Memory B cell (primary cell): ENCODE measurements around the gene CARS1.

Experiments
- ATAC-seq: fragments of 150-1000 bp; cut with Tn5 transposase; 2 replicates; pipeline ENCODE4 v1.10.0; 2021; ENCODE audit warnings: low read depth, mild to moderate bottlenecking, moderate library complexity
- DNase-seq, 2 donors: peaks; one replicate each; pipeline ENCODE4 v3.0.0; 2022; ENCODE audit warnings: low spot score in 2 of 2
- H3K27ac Mint-ChIP-seq: one replicate; pipeline ENCODE4 v1.8.0; 2022; ENCODE audit warnings: mild to moderate bottlenecking, moderate library complexity, mixed read lengths
- H3K27me3 Mint-ChIP-seq: one replicate; pipeline ENCODE4 v1.8.0; 2022; ENCODE audit warnings: mixed read lengths
- H3K36me3 Mint-ChIP-seq: one replicate; pipeline ENCODE4 v1.8.0; 2022; ENCODE audit warnings: mild to moderate bottlenecking, mixed read lengths
- H3K4me1 Mint-ChIP-seq: one replicate; pipeline ENCODE4 v1.8.0; 2022; ENCODE audit warnings: mixed read lengths
- H3K4me3 Mint-ChIP-seq: one replicate; pipeline ENCODE4 v1.8.0; 2022; ENCODE audit warnings: mild to moderate bottlenecking, moderate library complexity, mixed read lengths
- H3K9me3 Mint-ChIP-seq: one replicate; pipeline ENCODE4 v1.8.0; 2022; ENCODE audit warnings: mixed read lengths

CARS1 gene

DNA sequence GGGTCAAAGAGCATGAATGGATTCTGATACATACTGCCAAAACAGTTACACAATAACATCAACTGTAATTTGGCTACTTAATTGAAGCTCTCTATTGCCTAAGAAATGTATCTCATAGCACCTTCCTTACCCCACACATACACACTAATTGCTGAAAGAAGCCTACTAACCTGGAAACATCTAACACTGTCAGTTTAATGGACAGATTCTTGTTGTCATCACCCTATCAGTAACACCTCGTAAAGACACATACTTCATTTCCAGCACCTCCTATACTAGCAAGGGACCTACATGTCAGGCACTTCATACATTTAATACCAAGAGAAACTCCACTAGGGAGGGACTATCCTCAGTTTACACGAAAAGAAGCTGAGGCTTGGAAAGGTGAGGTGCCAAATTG lies 75.0 kb downstream of the CARS1 start:
- no peaks in the 10 kb centered on the region for H3K9me3 Mint-ChIP-seq
- peaks cover 28% of the 10 kb centered on the region for H3K4me1 Mint-ChIP-seq
- ATAC-seq, result no peak
- DNase-seq, result no peak
- peaks cover 15% of the 10 kb centered on the region for H3K36me3 Mint-ChIP-seq
- peak overlapping the region; percentile 6 for H3K27ac Mint-ChIP-seq
- H3K27me3 Mint-ChIP-seq, result no peaks in the 10 kb centered on the region
- no peak overlapping the region for H3K4me3 Mint-ChIP-seq

DNA sequence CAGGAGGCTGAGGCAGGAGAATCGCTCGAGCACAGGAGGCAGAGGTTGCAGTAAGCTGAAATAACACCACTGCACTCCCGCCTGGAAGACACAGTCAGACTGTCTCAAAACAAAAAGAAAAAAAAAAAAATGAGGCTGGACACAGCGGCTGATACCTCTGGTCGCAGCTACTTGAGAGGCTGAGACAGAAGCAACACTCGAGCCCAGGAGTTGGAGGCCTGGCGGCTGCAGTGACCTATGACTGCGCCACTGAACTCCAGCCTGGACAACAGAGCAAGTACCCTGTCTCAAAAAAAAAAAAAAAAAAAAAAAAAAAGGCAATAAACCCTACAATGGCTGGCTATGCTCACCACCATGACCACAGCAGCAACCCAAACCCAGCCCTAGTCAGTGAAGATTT lies 76.1 kb downstream of the CARS1 start:
- Mint-ChIP-seq H3K9me3 (no peaks in the 10 kb centered on the region), H3K4me3 (no peak overlapping the region), H3K36me3 (peaks cover 20% of the 10 kb centered on the region), H3K27me3 (no peaks in the 10 kb centered on the region), H3K27ac (no peak overlapping the region), H3K4me1 (peaks cover 33% of the 10 kb centered on the region)
- ATAC-seq, result no peak
- DNase-seq, result no peak

DNA sequence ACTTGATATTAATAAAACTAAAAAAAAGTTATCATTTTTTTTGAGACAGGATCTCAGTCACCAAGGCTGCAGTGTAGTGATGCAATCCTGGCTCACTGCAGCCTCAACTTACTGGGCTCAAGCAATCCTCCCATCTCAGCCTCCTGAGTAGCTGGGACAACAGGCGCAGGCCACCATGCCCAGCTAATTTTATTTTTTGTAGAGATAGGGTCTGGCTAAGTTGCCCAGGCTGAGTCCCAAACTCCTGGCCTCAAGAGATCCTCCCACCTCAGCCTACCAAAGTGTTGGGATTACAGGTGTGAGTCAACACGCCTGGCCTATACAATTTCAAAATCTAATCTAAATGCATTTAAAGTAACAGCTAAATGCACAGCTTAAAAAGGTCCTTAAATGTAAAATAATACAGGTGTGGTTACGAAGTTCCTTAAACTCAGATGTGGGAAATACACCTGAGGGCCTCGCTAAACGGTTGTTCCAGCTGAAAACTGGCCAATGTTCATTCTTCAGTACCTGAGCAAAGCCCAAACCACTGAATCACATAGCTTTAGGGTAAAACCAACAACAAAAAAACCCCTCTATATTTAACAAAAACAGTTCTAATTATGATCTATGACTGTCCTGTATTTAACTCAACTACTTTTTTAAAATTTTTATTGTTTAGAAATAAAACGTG lies 76.9 kb downstream of the CARS1 start:
- H3K9me3 Mint-ChIP-seq, result no peaks in the 10 kb centered on the region
- H3K27me3 Mint-ChIP-seq, result no peaks in the 10 kb centered on the region
- peaks cover 33% of the 10 kb centered on the region for H3K4me1 Mint-ChIP-seq
- DNase-seq (no peak), ATAC-seq (no peak)
- no peak overlapping the region for H3K27ac Mint-ChIP-seq
- H3K36me3 Mint-ChIP-seq, result peaks cover 20% of the 10 kb centered on the region
- H3K4me3 Mint-ChIP-seq, result no peak overlapping the region

DNA sequence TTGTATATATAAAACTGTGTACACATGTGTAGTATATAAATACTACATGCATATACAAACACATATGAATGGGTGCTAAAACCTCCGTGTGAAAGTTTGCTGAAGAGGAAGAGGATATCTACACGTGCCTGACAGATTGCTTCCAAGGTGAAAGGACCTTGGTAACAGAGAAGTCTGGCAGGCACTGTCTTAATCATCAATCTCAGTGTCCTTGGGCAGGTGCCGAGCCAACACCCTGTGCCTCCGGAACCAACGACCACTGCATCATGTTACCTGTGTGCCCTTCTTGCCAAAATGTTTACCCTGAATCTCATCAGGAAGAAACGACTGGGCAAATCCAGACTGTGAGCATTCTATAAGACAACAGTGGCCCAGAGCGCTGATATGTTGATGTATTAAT lies 80.1 kb downstream of the CARS1 start:
- Mint-ChIP-seq H3K36me3 (peaks cover 26% of the 10 kb centered on the region), H3K4me3 (no peak overlapping the region), H3K4me1 (peaks cover 19% of the 10 kb centered on the region), H3K9me3 (no peaks in the 10 kb centered on the region), H3K27me3 (no peaks in the 10 kb centered on the region), H3K27ac (no peak overlapping the region)
- DNase-seq (no peak), ATAC-seq (no peak)

DNA sequence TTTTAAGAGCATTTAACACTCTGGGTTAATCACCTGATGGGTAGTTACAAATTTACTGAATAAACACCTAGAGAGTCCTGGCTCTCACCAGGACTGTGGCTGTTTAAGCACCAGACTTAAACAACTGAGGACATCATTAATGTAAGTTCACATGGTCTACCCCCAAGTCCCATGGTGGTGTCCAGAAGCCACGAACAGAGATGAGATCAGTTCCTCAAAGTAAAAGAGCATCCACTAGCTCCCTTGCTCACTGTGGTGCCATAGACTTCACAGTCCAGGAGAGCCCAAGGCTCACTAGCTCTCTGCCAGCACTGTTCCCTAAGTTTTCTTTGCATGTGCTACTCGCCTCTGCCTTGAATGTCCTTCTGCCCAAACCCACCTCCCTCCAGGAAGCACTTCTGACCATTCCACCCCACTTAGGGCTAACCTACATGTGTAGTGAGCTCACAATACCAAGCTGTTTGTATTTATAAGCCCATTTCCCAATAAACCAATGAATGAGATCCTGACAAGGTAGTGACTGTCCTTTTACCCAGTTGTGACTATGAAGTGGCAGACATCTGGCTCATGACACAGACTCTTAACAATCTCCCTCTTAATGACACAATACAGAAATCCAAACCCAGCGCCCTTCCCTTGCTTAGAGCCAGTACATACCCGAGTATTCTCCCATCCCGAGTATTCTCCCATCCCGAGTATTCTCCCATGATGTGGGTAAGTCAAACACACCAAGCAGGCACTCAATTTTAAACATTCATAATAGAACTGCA lies 80.7 kb downstream of the CARS1 start:
- Mint-ChIP-seq H3K36me3 (peaks cover 24% of the 10 kb centered on the region), H3K27ac (no peak overlapping the region), H3K9me3 (no peaks in the 10 kb centered on the region), H3K4me3 (no peak overlapping the region), H3K27me3 (no peaks in the 10 kb centered on the region), H3K4me1 (peaks cover 14% of the 10 kb centered on the region)
- ATAC-seq (no peak), DNase-seq (no peak)

DNA sequence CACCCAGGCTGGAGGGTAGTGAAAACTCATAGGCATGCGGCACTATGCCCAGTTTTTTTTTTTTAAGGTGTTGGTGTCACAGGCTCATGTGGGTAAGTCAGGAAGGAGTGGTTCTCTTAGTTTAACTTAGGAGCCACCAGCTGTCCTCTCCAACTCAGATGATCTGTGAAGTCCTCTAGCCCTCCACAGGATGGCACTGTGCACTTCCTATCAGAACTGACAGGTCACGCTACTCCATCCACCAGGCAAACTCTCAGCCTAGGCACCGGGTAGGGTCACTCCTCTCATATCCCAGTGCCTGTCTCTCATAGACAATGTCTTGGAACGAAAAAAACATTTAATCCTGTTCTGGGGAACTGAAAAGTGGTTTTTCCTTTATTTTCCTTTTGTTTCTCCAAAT lies 81.6 kb downstream of the CARS1 start:
- peaks cover 12% of the 10 kb centered on the region for H3K4me1 Mint-ChIP-seq
- H3K27ac Mint-ChIP-seq, result no peak overlapping the region
- H3K9me3 Mint-ChIP-seq, result no peaks in the 10 kb centered on the region
- H3K36me3 Mint-ChIP-seq, result peaks cover 27% of the 10 kb centered on the region
- H3K4me3 Mint-ChIP-seq, result no peak overlapping the region
- ATAC-seq (peak; percentile 74), DNase-seq (peak in 1 of 2 donors; percentile 7)
- no peaks in the 10 kb centered on the region for H3K27me3 Mint-ChIP-seq

DNA sequence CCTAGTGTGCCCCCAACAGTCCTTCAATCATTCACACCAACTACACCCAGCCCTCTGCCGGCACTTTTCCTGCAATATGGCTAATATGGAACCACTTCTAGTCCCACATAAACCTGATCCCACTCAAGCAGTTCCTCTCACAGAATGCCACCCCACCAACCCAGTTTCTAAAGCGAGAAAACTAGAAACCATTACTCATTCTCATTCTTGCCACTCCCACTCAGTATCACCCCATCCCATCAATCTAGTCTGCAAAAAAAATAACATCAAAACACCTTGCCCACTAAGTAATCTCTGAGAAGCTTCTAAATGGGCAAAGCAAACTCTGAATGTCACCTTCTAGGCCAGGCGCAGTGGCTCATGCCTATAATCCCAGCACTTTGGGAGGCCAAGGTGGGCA lies 83.0 kb downstream of the CARS1 start:
- Mint-ChIP-seq H3K4me3 (no peak overlapping the region), H3K9me3 (no peaks in the 10 kb centered on the region), H3K27ac (no peak overlapping the region), H3K27me3 (no peaks in the 10 kb centered on the region), H3K4me1 (peaks cover 12% of the 10 kb centered on the region), H3K36me3 (peaks cover 32% of the 10 kb centered on the region)
- no peak for ATAC-seq
- no peak for DNase-seq

DNA sequence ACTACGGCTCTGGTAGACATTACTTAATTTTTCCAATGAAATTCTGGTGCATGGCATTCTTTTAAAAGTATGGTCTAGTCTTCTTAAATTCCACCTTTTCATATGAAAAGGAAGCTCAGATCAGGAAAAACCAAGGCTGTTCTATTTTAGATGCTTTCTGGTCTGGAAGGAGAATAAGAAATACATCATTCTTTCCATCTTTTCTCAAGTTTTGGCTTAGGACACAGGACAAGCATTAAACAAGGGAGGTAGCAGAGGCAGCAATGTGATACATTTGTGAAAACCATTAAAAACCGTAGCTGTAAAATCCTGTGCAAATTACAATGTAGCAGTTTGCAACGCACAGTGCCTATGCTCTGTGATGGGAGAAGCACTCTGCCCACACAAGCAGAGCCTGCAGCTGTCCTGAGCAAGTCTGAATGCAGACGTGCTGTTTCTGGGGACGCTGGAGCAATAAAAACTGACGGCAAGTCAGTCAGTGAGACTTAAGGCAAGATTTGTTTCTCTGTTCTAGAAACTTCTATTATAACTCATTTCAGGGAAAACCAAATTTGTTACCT lies 88.8 kb downstream of the CARS1 start:
- peaks cover 44% of the 10 kb centered on the region for H3K36me3 Mint-ChIP-seq
- no peaks in the 10 kb centered on the region for H3K9me3 Mint-ChIP-seq
- no peak overlapping the region for H3K27ac Mint-ChIP-seq
- no peaks in the 10 kb centered on the region for H3K4me1 Mint-ChIP-seq
- DNase-seq (no peak), ATAC-seq (no peak)
- no peak overlapping the region for H3K4me3 Mint-ChIP-seq
- no peaks in the 10 kb centered on the region for H3K27me3 Mint-ChIP-seq

DNA sequence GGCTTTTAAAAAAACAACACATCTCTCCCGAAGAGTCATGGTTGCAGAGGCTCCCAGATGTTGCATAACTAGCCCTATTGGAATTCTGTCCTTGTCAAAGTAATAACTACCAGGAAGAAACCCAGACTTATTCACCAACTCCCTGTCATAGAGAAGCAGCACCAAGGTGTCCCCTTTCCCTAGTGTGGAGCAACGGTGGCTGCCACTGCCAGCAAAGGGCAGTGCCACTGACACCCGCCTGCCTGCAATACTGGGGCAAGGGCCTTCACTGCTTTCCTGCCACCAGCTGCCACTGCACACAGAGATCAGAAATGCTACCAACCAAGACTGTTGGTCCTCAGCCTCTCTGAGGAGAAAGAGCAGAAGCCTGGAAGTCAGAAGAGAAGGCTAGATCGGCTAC lies 92.4 kb downstream of the CARS1 start:
- Mint-ChIP-seq H3K4me3 (no peak overlapping the region), H3K9me3 (no peaks in the 10 kb centered on the region), H3K4me1 (peaks cover 3% of the 10 kb centered on the region), H3K36me3 (peaks cover 56% of the 10 kb centered on the region), H3K27me3 (no peaks in the 10 kb centered on the region), H3K27ac (no peak overlapping the region)
- DNase-seq, result no peak
- no peak for ATAC-seq

DNA sequence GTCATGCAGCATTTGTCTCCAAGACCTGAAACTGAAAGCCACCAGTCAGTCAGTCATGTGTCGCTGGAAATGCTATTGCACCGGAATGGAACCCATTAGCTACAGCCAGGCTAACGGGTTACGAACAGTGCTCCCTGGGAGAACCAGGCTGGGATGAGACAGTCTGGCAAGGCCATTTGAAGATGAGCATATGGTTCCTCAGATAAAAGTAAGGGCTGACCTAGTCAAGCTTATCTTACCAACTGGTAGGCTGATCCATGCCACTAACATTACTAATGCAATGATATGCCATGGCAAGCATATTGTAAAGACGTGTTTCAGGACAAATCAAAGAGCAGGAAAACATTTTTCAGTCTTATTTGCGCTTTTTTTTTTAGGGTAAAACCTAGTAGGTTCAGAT lies 93.5 kb downstream of the CARS1 start:
- Mint-ChIP-seq H3K36me3 (peaks cover 53% of the 10 kb centered on the region), H3K27ac (no peak overlapping the region), H3K9me3 (no peaks in the 10 kb centered on the region), H3K4me1 (peaks cover 3% of the 10 kb centered on the region), H3K27me3 (no peaks in the 10 kb centered on the region), H3K4me3 (no peak overlapping the region)
- DNase-seq, result no peak
- ATAC-seq, result no peak

DNA sequence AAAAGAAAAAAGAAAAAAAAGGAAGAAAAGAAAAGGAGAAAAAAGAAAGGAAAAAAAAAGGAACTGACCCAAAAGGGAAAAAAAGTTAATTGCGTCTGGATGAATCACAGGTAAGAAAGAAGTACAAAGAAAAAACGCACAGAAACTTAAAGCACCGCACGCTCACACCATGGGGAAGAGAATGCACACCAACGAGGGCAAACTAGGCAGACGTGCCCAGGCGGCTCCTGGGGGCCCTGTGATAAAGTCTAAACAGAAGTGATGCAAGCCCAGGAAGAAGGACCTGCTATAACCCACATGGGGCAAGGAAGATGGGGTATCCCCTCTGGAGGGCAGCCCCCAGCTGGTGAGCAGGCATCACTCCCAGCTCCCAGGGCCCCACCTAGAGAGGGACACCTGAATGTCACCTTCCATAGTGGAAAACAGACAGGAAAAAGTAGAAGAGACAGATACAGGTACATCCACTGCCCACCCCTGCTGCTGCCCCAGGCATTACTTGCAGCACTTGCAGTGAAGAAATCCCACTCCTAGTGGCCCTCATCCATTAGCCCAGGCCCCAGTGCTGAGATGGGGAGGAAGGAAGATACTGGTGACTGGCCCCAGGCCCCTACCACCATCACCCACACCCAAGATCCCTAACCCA lies 94.0 kb downstream of the CARS1 start:
- H3K4me3 Mint-ChIP-seq, result no peak overlapping the region
- H3K27ac Mint-ChIP-seq, result no peak overlapping the region
- H3K4me1 Mint-ChIP-seq, result peaks cover 3% of the 10 kb centered on the region
- H3K27me3 Mint-ChIP-seq, result no peaks in the 10 kb centered on the region
- H3K9me3 Mint-ChIP-seq, result no peaks in the 10 kb centered on the region
- H3K36me3 Mint-ChIP-seq, result peaks cover 57% of the 10 kb centered on the region
- ATAC-seq (no peak), DNase-seq (no peak)

DNA sequence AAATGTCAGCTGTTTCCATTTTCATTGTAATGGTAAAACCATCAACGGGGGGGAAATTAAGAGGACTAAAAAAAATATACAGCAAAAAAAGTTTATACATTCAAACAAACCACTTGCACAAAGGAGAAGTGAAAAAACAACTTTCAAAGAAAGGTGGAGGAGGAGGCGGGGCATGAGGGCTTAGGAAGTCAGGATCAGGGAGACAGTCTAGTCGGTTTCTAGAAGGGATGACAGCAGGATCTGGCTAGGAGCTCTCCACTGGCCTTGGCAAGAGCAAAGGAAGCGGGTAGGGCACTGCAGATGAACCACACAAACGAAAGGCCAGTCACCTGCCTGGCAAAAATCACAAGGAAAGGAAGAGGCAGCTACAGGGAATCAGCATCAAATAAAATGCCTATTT lies 96.1 kb downstream of the CARS1 start:
- no peak for ATAC-seq
- Mint-ChIP-seq H3K36me3 (peaks cover 51% of the 10 kb centered on the region), H3K27ac (peak overlapping the region; percentile 45), H3K9me3 (no peaks in the 10 kb centered on the region), H3K4me3 (no peak overlapping the region), H3K27me3 (no peaks in the 10 kb centered on the region), H3K4me1 (peaks cover 3% of the 10 kb centered on the region)
- DNase-seq, result no peak

DNA sequence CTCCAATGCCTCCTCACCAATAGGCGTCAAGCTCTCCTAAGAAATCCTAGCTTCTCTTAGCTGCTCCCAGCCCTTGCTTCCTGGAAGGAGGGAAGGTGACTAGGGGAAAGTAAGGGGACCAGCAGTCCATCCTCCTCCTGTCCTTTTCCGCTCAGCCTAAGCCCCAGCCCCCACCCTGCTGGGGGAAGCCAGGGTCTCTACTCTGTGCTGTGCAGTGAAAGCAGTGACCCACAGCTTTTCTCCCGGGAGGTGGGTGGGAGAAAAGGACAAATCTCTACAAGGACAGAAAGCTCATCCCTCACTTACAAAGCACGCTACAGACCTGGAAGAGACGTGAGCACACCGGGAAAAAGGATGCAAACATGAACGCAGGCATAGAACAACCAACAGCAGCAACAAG lies 97.1 kb downstream of the CARS1 start:
- peaks cover 53% of the 10 kb centered on the region for H3K36me3 Mint-ChIP-seq
- peaks cover 3% of the 10 kb centered on the region for H3K4me1 Mint-ChIP-seq
- ATAC-seq (no peak), DNase-seq (no peak)
- H3K9me3 Mint-ChIP-seq, result no peaks in the 10 kb centered on the region
- H3K4me3 Mint-ChIP-seq, result no peak overlapping the region
- no peak overlapping the region for H3K27ac Mint-ChIP-seq
- H3K27me3 Mint-ChIP-seq, result no peaks in the 10 kb centered on the region

DNA sequence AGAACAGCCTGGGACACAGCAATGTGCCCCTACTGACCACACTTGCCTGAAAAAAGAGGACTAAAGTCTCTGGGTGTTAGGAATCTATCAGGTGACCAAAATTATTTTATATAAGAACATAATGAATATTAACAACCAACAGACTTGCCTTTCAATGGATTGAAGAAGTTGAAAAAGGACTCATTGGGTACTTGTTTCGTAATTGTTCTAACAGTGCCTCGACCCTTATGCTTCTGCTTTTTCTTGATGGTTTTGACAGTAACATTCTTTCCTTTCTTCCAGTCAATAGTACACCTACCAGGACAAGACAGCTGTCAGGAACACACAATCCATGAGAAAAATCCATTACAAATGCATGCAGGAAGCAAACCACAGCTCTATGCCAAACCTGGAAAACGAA lies 99.0 kb downstream of the CARS1 start:
- DNase-seq, result no peak
- Mint-ChIP-seq H3K4me3 (no peak overlapping the region), H3K36me3 (peaks cover 41% of the 10 kb centered on the region), H3K27me3 (no peaks in the 10 kb centered on the region), H3K9me3 (no peaks in the 10 kb centered on the region), H3K4me1 (peaks cover 3% of the 10 kb centered on the region), H3K27ac (no peak overlapping the region)
- ATAC-seq, result no peak
